ENCODE data around the gene BMP6.

DNA sequence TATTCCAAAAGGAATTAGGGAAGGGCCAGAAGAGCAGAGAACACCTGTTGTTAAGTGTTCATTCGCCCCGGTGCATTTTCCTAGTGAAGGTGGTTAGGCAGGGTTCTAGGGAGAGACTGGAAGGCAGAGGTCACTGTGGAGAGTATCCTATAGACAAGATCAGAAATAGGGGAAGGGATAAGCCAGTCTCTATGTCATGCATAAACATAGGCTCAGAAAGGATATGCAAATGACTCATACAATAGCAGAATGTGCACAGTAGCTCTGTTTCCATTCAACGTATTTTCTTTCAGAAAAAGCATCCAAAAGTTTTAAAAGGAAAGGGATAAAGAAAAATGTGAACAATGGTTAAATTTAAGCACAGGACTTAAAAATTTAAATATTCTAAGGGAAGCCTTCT lies 47.4 kb downstream of the BMP6 start:
- TF ChIP-seq, protein P1, sequence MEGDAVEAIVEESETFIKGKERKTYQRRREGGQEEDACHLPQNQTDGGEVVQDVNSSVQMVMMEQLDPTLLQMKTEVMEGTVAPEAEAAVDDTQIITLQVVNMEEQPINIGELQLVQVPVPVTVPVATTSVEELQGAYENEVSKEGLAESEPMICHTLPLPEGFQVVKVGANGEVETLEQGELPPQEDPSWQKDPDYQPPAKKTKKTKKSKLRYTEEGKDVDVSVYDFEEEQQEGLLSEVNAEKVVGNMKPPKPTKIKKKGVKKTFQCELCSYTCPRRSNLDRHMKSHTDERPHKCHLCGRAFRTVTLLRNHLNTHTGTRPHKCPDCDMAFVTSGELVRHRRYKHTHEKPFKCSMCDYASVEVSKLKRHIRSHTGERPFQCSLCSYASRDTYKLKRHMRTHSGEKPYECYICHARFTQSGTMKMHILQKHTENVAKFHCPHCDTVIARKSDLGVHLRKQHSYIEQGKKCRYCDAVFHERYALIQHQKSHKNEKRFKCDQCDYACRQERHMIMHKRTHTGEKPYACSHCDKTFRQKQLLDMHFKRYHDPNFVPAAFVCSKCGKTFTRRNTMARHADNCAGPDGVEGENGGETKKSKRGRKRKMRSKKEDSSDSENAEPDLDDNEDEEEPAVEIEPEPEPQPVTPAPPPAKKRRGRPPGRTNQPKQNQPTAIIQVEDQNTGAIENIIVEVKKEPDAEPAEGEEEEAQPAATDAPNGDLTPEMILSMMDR (IDR thresholded peaks at IDR 0.05; ENCODE audit: poor library complexity, severe bottlenecking), result no peak
- TF ChIP-seq POLR2AphosphoS5 (IDR thresholded peaks at IDR 0.05) (no peak), EP300 (conservative IDR thresholded peaks at IDR 0.05; ENCODE audit: poor library complexity, severe bottlenecking) (no peak), EZH2 (IDR thresholded peaks at IDR 0.05; ENCODE audit: borderline replicate concordance, insufficient read depth, low read length, poor library complexity, severe bottlenecking) (no peak)
- TF ChIP-seq, protein P2, sequence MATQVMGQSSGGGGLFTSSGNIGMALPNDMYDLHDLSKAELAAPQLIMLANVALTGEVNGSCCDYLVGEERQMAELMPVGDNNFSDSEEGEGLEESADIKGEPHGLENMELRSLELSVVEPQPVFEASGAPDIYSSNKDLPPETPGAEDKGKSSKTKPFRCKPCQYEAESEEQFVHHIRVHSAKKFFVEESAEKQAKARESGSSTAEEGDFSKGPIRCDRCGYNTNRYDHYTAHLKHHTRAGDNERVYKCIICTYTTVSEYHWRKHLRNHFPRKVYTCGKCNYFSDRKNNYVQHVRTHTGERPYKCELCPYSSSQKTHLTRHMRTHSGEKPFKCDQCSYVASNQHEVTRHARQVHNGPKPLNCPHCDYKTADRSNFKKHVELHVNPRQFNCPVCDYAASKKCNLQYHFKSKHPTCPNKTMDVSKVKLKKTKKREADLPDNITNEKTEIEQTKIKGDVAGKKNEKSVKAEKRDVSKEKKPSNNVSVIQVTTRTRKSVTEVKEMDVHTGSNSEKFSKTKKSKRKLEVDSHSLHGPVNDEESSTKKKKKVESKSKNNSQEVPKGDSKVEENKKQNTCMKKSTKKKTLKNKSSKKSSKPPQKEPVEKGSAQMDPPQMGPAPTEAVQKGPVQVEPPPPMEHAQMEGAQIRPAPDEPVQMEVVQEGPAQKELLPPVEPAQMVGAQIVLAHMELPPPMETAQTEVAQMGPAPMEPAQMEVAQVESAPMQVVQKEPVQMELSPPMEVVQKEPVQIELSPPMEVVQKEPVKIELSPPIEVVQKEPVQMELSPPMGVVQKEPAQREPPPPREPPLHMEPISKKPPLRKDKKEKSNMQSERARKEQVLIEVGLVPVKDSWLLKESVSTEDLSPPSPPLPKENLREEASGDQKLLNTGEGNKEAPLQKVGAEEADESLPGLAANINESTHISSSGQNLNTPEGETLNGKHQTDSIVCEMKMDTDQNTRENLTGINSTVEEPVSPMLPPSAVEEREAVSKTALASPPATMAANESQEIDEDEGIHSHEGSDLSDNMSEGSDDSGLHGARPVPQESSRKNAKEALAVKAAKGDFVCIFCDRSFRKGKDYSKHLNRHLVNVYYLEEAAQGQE (IDR thresholded peaks at IDR 0.05; ENCODE audit: borderline replicate concordance), result no peak

Data from neural cell (in vitro differentiated cells).